OCI-LY7 (cell line): ENCODE data around the gene MTHFSD. TPM values are rescaled to one million over a fixed set of nuclear protein-coding genes. Genes with fewer than 3 reads are reported as not detected.

Experiments
- BruUV-seq: library from RNA; stranded (reverse); fragments of 400-500 nt; replicated peaks from 2 replicates; lab custom pipeline; 2021; lab: Mats Ljungman, UMichigan
- CTCF ChIA-PET: fragments of 300-600 bp; sonication (Branson Sonifier 250); formaldehyde crosslinking; loops from one replicate; lab custom pipeline; 2022; ENCODE audit warnings: antibody characterized with exemption; ENCODE audit not compliant: unreplicated experiment; lab: Charles Lee
- POLR2A ChIA-PET: fragments of 300-600 bp; sonication (Branson Sonifier 250); formaldehyde crosslinking; loops from one replicate; lab custom pipeline; 2022; ENCODE audit warnings: antibody characterized with exemption; lab: Charles Lee
- DNase-seq: peaks from one replicate; pipeline ENCODE4 v3.0.0-alpha.2; 2015; ENCODE audit warnings: low spot score
- H2AFZ ChIP-seq: fragments of 200-600 bp; sonication (generic), shearing (Covaris generic); 2 replicates; pipeline ENCODE4 v1.6.1; 2014; ENCODE audit warnings: mild to moderate bottlenecking, antibody characterized with exemption, low read length, moderate library complexity
- H3K27ac ChIP-seq: fragments of 200-600 bp; sonication (generic); 2 replicates; pipeline ENCODE4 v1.5.1; 2014; ENCODE audit warnings: mixed run types, low read depth, mild to moderate bottlenecking, moderate library complexity, low read length, inconsistent platforms; ENCODE audit not compliant: poor library complexity, severe bottlenecking
- H3K36me3 ChIP-seq: fragments of 200-600 bp; sonication (generic); 2 replicates; pipeline ENCODE4 v1.6.1; 2014; ENCODE audit warnings: mild to moderate bottlenecking, antibody characterized with exemption, low read length, moderate library complexity, mixed read lengths; ENCODE audit not compliant: insufficient read depth
- H3K4me1 ChIP-seq: fragments of 200-600 bp; sonication (generic); 2 replicates; pipeline ENCODE4 v1.5.1; 2014; ENCODE audit warnings: mild to moderate bottlenecking, low read length; ENCODE audit not compliant: insufficient read depth, poor library complexity, severe bottlenecking
- H3K4me2 ChIP-seq: fragments of 200-600 bp; sonication (generic); 2 replicates; pipeline ENCODE4 v1.6.1; 2014; ENCODE audit warnings: mild to moderate bottlenecking, low read length
- H3K4me3 ChIP-seq: fragments of 200-600 bp; sonication (generic); 2 replicates; pipeline ENCODE4 v1.5.1; 2014; ENCODE audit warnings: mild to moderate bottlenecking, low read depth, low read length; ENCODE audit not compliant: poor library complexity, severe bottlenecking
- H3K79me2 ChIP-seq: fragments of 200-600 bp; sonication (generic); 2 replicates; pipeline ENCODE4 v1.6.1; 2016; ENCODE audit warnings: low read depth, mild to moderate bottlenecking, low read length, moderate library complexity, mixed read lengths; ENCODE audit not compliant: insufficient read depth
- H3K9me2 ChIP-seq: fragments of 200-600 bp; sonication (generic); 2 replicates; pipeline ENCODE4 v1.6.1; 2016; ENCODE audit warnings: mild to moderate bottlenecking, low read length, mixed read lengths; ENCODE audit not compliant: insufficient read depth
- H3K9me3 ChIP-seq: fragments of 200-600 bp; sonication (generic); 2 replicates; pipeline ENCODE4 v1.6.1; 2014; ENCODE audit warnings: mild to moderate bottlenecking, mixed run types, low read length, mixed read lengths
- H4K20me1 ChIP-seq: fragments of 200-600 bp; sonication (generic); 2 replicates; pipeline ENCODE4 v1.6.1; 2014; ENCODE audit warnings: mild to moderate bottlenecking, antibody characterized with exemption, low read length, moderate library complexity, mixed read lengths; ENCODE audit not compliant: insufficient read depth
- CTCF ChIP-seq: fragments of 200-600 bp; sonication (generic); conservative IDR thresholded peaks from 2 replicates; pipeline ENCODE4 v1.5.1; 2014; ENCODE audit warnings: mild to moderate bottlenecking, antibody characterized with exemption, low read length, moderate library complexity, mixed read lengths
- EZH2phosphoT487 ChIP-seq: fragments of 200-600 bp; sonication (generic); IDR thresholded peaks from 2 replicates; pipeline ENCODE4 v1.6.1; 2018; ENCODE audit warnings: low read depth, borderline replicate concordance, mild to moderate bottlenecking, mixed run types, antibody characterized with exemption, low read length, moderate library complexity, mixed read lengths
- intact Hi-C: fragments of 100-400 bp; cut with micrococcal nuclease; formaldehyde crosslinking; loops from one replicate; pipeline ENCODE4 v1.10.0; 2022; ENCODE audit not compliant: unreplicated experiment
- total RNA-seq, 2 experiments: library from RNA; depleted of rRNA in 1 of 2; stranded (reverse); fragments of >200 nt in 1 of 2; shearing (Covaris generic) in 1 of 2; gene quantifications; 2 replicates each; pipeline ENCODE4 v1.2.3, GENCODE V29; 2014 to 2022

MTHFSD gene
- total RNA-seq, 2 experiments from 2014 or later, result 12.2 to 26.0 TPM

- no peaks in the 10 kb centered on the region for H3K79me2 ChIP-seq
- intact Hi-C loops, result no loop called here
- no peak overlapping the region for H2AFZ ChIP-seq
- ChIA-PET CTCF (no interaction called here), POLR2A (no interaction called here)
- peaks cover 11% of the 10 kb centered on the region for H3K4me1 ChIP-seq
- H3K4me2 ChIP-seq, result peak overlapping the region; percentile 63; the same call in 1 of the 2 replicates
- no peaks in the 10 kb centered on the region for H3K36me3 ChIP-seq
- H3K4me3 ChIP-seq, result no peak overlapping the region
- H3K9me2 ChIP-seq, result no peaks in the 10 kb centered on the region
- no peak overlapping the region for H3K27ac ChIP-seq
- TF ChIP-seq EZH2phosphoT487, result no peak
- BruUV-seq, result no TSS peak
- no peaks in the 10 kb centered on the region for H4K20me1 ChIP-seq
- no peaks in the 10 kb centered on the region for H3K9me3 ChIP-seq
- no peak for DNase-seq
Measured at GRCh38 chr16:86577314-86577971, 22.4 kb upstream of the MTHFSD start.

GRCh38 chr16:86576591-86577313 is 21.7 kb upstream of the MTHFSD start:
- Histone ChIP-seq H3K79me2 (no peaks in the 10 kb centered on the region), H3K36me3 (no peaks in the 10 kb centered on the region), H2AFZ (peak overlapping the region; percentile 68; the same call in 1 of the 2 replicates), H3K9me2 (no peaks in the 10 kb centered on the region), H3K4me2 (peak overlapping the region; percentile 63), H3K4me3 (peak overlapping the region; percentile 67), H3K4me1 (peaks cover 11% of the 10 kb centered on the region), H4K20me1 (no peaks in the 10 kb centered on the region), H3K27ac (no peak overlapping the region), H3K9me3 (no peaks in the 10 kb centered on the region)
- ChIA-PET POLR2A (interaction anchor here (0.6 kb wide), 1 partner anchor 1363 kb away, joined by 3 read pairs; no protein-coding TSS in a partner anchor), CTCF (no interaction called here)
- no TSS peak for BruUV-seq
- intact Hi-C loops, result no loop called here
- DNase-seq, result no peak
- TF ChIP-seq EZH2phosphoT487 (no peak), CTCF (no peak)

GRCh38 chr16:86575754-86576557 is 20.9 kb upstream of the MTHFSD start:
- POLR2A ChIA-PET, result interaction anchor here (0.6 kb wide), 1 partner anchor 1363 kb away, joined by 3 read pairs; no protein-coding TSS in a partner anchor
- no TSS peak for BruUV-seq
- Histone ChIP-seq H3K4me2 (peak overlapping the region; percentile 63), H3K79me2 (no peaks in the 10 kb centered on the region), H3K4me3 (peak overlapping the region; percentile 67), H3K4me1 (peaks cover 14% of the 10 kb centered on the region), H4K20me1 (no peaks in the 10 kb centered on the region), H3K27ac (no peak overlapping the region), H3K9me2 (no peaks in the 10 kb centered on the region), H3K36me3 (no peaks in the 10 kb centered on the region), H3K9me3 (no peaks in the 10 kb centered on the region), H2AFZ (peak overlapping the region; percentile 68; the same call in 1 of the 2 replicates)
- CTCF ChIA-PET, result no interaction called here
- DNase-seq, result peak; percentile 63
- peak; percentile 61 for TF ChIP-seq CTCF
- no peak for TF ChIP-seq EZH2phosphoT487
- intact Hi-C loops, result no loop called here
